RPMI8226 (cell line): ENCODE results near the gene COX7C.
A peak's percentile ranks its signal among the peaks of the same experiment; 100 is the strongest.

Source experiments
- DNase-seq: peaks from one replicate; pipeline ENCODE4 v3.0.0-alpha.2; 2015

Gene COX7C

DNA sequence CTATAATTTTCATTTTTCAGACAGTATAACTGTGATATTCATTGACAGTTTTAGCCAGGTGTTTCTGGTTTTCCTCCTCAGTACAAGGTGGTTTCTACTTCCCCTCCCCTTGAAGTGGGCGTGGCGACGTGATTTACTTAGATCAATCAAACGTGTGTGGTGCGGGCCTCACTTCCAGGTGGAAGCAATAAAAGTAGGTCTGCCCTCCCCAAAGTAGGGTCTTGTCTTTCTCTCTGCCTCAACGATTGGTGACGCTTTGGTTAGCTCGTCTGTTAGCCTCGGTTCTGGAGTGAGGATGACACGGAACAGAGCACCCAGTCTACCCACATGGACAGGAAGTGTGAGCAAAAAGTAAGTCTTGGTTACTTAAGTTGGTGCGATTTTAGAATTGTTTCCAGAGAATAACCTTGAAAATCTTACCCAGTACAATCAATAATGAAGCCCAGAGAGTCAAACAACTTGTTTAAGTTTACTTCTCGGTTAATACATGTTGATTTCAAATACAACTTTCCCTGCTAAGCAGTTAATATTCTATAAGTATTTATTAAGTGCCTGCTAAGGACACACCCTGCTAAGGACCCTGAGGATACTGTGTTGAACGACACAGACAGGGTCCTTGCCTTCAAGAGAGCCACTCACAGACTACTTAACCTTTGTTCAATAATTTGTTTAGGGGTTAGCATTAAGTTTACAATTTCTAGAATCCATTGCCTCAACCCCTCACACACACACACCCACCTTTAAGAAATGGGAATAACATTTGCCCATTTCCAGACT, 48.4 kb downstream of the COX7C start:
- DNase-seq = peak; percentile 43

DNA sequence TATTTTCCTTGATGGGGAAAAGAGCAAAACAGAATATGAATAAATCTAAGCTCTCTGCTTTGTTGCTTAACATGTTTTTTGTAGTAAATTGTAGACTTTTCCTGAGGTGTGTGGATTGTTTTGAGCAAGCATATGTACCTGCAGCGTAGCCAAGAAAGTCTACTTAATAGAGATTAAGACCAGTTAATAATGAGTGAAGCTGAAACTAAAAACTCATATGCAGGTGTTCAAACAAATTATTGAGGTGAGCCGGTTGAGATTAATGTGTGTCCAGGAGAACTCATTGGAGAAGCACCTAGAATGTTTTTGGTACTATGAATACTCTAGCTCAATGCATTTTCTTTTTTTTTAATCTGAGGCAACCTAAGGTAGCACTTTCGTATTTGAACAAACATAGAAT, 49.2 kb downstream of the COX7C start:
- DNase-seq = no peak
